HEK293 (cell line): ENCODE measurements around the gene DOK3.

Experiments used
- BCL11A ChIP-seq: fragments of 450-650 bp; formaldehyde crosslinking; IDR thresholded peaks from 2 replicates; pipeline ENCODE4 v1.5.1; 2016; ENCODE audit warnings: low read depth, missing biosample characterization, missing genetic modification characterization
- BCL11B ChIP-seq: fragments of 450-650 bp; formaldehyde crosslinking; IDR thresholded peaks from 2 replicates; pipeline ENCODE4 v1.5.1; 2016; ENCODE audit warnings: low read depth, missing biosample characterization, missing genetic modification characterization
- GLI2 ChIP-seq: fragments of 450-650 bp; formaldehyde crosslinking; IDR thresholded peaks from 2 replicates; pipeline ENCODE4; 2017; ENCODE audit warnings: missing biosample characterization, missing genetic modification characterization, low read depth, borderline replicate concordance
- KLF1 ChIP-seq: fragments of 450-650 bp; formaldehyde crosslinking; IDR thresholded peaks from 2 replicates; pipeline ENCODE4 v1.5.1; 2016; ENCODE audit warnings: missing biosample characterization, missing genetic modification characterization
- KLF16 ChIP-seq: fragments of 450-650 bp; formaldehyde crosslinking; IDR thresholded peaks from 2 replicates; pipeline ENCODE4 v1.5.1; 2017; ENCODE audit warnings: missing biosample characterization, missing genetic modification characterization
- KLF17 ChIP-seq: fragments of 450-650 bp; formaldehyde crosslinking; IDR thresholded peaks from 2 replicates; pipeline ENCODE4 v1.5.1; 2016; ENCODE audit warnings: missing biosample characterization, missing genetic modification characterization
- PRDM10 ChIP-seq: fragments of 450-650 bp; formaldehyde crosslinking; IDR thresholded peaks from 2 replicates; pipeline ENCODE4 v1.5.1; 2016; ENCODE audit warnings: missing biosample characterization, missing genetic modification characterization
- TCF7L2 ChIP-seq: IDR thresholded peaks from 2 replicates; pipeline ENCODE4 v1.6.1; 2011; ENCODE audit warnings: low read depth, mild to moderate bottlenecking, inconsistent platforms, low read length, moderate library complexity, borderline replicate concordance
- TRIM28 ChIP-seq: IDR thresholded peaks from 2 replicates; pipeline ENCODE4 v1.6.1; 2011; ENCODE audit warnings: low read length, control low read depth, borderline replicate concordance
- ZBTB11 ChIP-seq: fragments of 450-650 bp; formaldehyde crosslinking; conservative IDR thresholded peaks from 2 replicates; pipeline ENCODE4 v1.5.1; 2016; ENCODE audit warnings: low read depth, missing biosample characterization, missing genetic modification characterization
- ZBTB20 ChIP-seq: fragments of 450-650 bp; formaldehyde crosslinking; IDR thresholded peaks from 2 replicates; pipeline ENCODE4 v1.5.1; 2016; ENCODE audit warnings: missing biosample characterization, missing genetic modification characterization
- ZBTB6 ChIP-seq: fragments of 450-650 bp; formaldehyde crosslinking; IDR thresholded peaks from 2 replicates; pipeline ENCODE4 v1.5.1; 2017; ENCODE audit warnings: missing biosample characterization, missing genetic modification characterization
- ZFP41 ChIP-seq: fragments of 450-650 bp; formaldehyde crosslinking; IDR thresholded peaks from 2 replicates; pipeline ENCODE4 v1.5.1; 2016; ENCODE audit warnings: missing biosample characterization, missing genetic modification characterization, borderline replicate concordance
- ZNF138 ChIP-seq: fragments of 450-650 bp; formaldehyde crosslinking; IDR thresholded peaks from 2 replicates; pipeline ENCODE4 v1.5.1; 2016; ENCODE audit warnings: missing biosample characterization, missing genetic modification characterization, borderline replicate concordance
- ZNF157 ChIP-seq: fragments of 450-650 bp; formaldehyde crosslinking; IDR thresholded peaks from 2 replicates; pipeline ENCODE4 v1.5.1; 2016; ENCODE audit warnings: missing biosample characterization, missing genetic modification characterization
- ZNF23 ChIP-seq: fragments of 450-650 bp; formaldehyde crosslinking; IDR thresholded peaks from 2 replicates; pipeline ENCODE4 v1.5.1; 2016; ENCODE audit warnings: missing biosample characterization, missing genetic modification characterization, borderline replicate concordance
- ZNF266 ChIP-seq: fragments of 450-650 bp; formaldehyde crosslinking; IDR thresholded peaks from 2 replicates; pipeline ENCODE4 v1.5.1; 2016; ENCODE audit warnings: missing biosample characterization, missing genetic modification characterization, low read depth
- ZNF280D ChIP-seq: fragments of 450-650 bp; formaldehyde crosslinking; IDR thresholded peaks from 2 replicates; pipeline ENCODE4 v1.5.1; 2016; ENCODE audit warnings: missing biosample characterization, missing genetic modification characterization
- ZNF335 ChIP-seq: fragments of 450-650 bp; formaldehyde crosslinking; conservative IDR thresholded peaks from 2 replicates; pipeline ENCODE4 v1.5.1; 2016; ENCODE audit warnings: missing biosample characterization, missing genetic modification characterization
- ZNF394 ChIP-seq: fragments of 450-650 bp; formaldehyde crosslinking; IDR thresholded peaks from 2 replicates; pipeline ENCODE4 v1.5.1; 2016; ENCODE audit warnings: missing biosample characterization, missing genetic modification characterization, mild to moderate bottlenecking, moderate library complexity, borderline replicate concordance
- ZNF398 ChIP-seq: fragments of 450-650 bp; formaldehyde crosslinking; IDR thresholded peaks from 2 replicates; pipeline ENCODE4 v1.5.1; 2017; ENCODE audit warnings: missing biosample characterization, missing genetic modification characterization
- ZNF600 ChIP-seq: fragments of 450-650 bp; formaldehyde crosslinking; IDR thresholded peaks from 2 replicates; pipeline ENCODE4 v1.5.1; 2016; ENCODE audit warnings: missing biosample characterization, missing genetic modification characterization
- ZNF660 ChIP-seq: fragments of 450-650 bp; IDR thresholded peaks from 2 replicates; pipeline ENCODE4 v1.5.1; 2018; ENCODE audit warnings: missing biosample characterization, mild to moderate bottlenecking, missing genetic modification characterization
- ZNF791 ChIP-seq: fragments of 450-650 bp; formaldehyde crosslinking; IDR thresholded peaks from 2 replicates; pipeline ENCODE4 v1.5.1; 2016; ENCODE audit warnings: missing biosample characterization, missing genetic modification characterization
- ZNF843 ChIP-seq: fragments of 450-650 bp; formaldehyde crosslinking; IDR thresholded peaks from 2 replicates; pipeline ENCODE4 v1.5.1; 2016; ENCODE audit warnings: missing biosample characterization, missing genetic modification characterization

DOK3 gene

GRCh38 chr5:177500685-177501522 lies 8.7 kb downstream of the DOK3 start (continued):
- no peak for TF ChIP-seq KLF1 (tag by site-specific recombination)
- TF ChIP-seq ZNF280D (tag by site-specific recombination) = no peak
- no peak for TF ChIP-seq ZNF138
- TF ChIP-seq ZNF600 (tag by site-specific recombination) = peak; percentile 49; the same call in 1 of the 2 replicates
- TF ChIP-seq BCL11B (tag by site-specific recombination) = no peak
- TF ChIP-seq KLF17 (tag by site-specific recombination) = no peak
- no peak for TF ChIP-seq ZNF157 (tag by site-specific recombination)
- peak; percentile 60; the same call in 1 of the 2 replicates for TF ChIP-seq ZNF660 (tag by site-specific recombination)
- no peak for TF ChIP-seq ZNF398 (tag by site-specific recombination)
- peak; percentile 95 for TF ChIP-seq ZBTB6
- peak; percentile 67 for TF ChIP-seq ZNF335 (tag by site-specific recombination)
- TF ChIP-seq ZFP41 (tag by site-specific recombination) = no peak
- no peak for TF ChIP-seq ZNF394 (tag by site-specific recombination)
- TF ChIP-seq KLF16 (tag by site-specific recombination) = no peak
- TF ChIP-seq TRIM28 = no peak
- no peak for TF ChIP-seq PRDM10 (tag by site-specific recombination)
- TF ChIP-seq ZBTB20 (tag by site-specific recombination) = no peak
- TF ChIP-seq ZNF791 (tag by site-specific recombination) = no peak
- no peak for TF ChIP-seq ZNF843 (tag by site-specific recombination)
- no peak for TF ChIP-seq GLI2
- no peak for TF ChIP-seq TCF7L2
- no peak for TF ChIP-seq ZBTB11 (tag by site-specific recombination)
- no peak for TF ChIP-seq ZNF23 (tag by site-specific recombination)
- TF ChIP-seq ZNF266 (tag by site-specific recombination) = no peak
- TF ChIP-seq BCL11A (tag by site-specific recombination) = no peak
